ENCODE results near the gene GYS1.

DNA sequence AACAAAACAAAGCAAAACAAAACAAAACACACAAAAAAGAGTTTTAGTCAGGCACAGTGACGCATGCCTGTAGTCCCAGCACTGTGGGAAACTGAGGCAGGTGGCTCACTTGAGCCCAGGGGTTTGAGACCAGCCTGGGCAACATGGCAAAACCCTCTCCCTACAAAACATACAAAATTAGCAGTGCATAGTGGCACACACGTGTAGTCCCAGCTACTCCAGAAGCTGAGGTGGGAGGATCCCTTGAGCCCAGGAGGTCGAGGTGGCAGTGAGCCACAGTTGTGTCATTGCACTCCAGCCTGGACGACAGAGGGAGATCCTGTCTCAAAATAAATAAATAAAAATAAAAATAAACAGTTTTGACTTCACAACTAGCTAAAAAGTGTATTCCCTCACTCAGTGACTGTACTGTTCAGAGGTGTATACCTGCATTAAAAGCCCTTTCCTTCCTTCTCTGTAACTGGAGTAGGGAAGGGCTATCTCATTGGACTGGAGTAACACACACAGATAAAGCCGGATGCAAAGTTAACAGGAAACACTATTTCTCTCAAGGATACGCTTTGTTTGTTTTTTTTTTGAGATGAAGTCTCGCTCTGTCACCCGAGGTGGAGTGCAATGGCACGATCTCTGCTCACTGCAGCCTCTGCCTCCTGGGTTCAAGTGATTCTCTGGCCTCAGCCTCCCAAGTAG lies 42.1 kb downstream of the GYS1 start:
- TF ChIP-seq CTCF (tag by site-specific recombination; IDR thresholded peaks at IDR 0.05) (no peak), SALL2 (tag by site-specific recombination; IDR thresholded peaks at IDR 0.05; ENCODE audit: borderline replicate concordance) (no peak), ZSCAN16 (tag by site-specific recombination; IDR thresholded peaks at IDR 0.05) (no peak), ZNF184 (tag by site-specific recombination; IDR thresholded peaks at IDR 0.05) (no peak), ZNF274 (IDR thresholded peaks at IDR 0.05; ENCODE audit: low read length) (no peak), ZNF274 (tag by site-specific recombination; IDR thresholded peaks at IDR 0.05; ENCODE audit: borderline replicate concordance) (no peak), MYNN (tag by site-specific recombination; IDR thresholded peaks at IDR 0.05; ENCODE audit: borderline replicate concordance) (no peak), TCF7L2 (IDR thresholded peaks at IDR 0.05; ENCODE audit: borderline replicate concordance, low read depth, low read length) (no peak), ZSCAN4 (tag by site-specific recombination; IDR thresholded peaks at IDR 0.05) (no peak), ZNF76 (tag by site-specific recombination; IDR thresholded peaks at IDR 0.05; ENCODE audit: borderline replicate concordance, low read depth) (no peak), GLI4 (tag by site-specific recombination; IDR thresholded peaks at IDR 0.05) (no peak)
- TF ChIP-seq, protein P1, sequence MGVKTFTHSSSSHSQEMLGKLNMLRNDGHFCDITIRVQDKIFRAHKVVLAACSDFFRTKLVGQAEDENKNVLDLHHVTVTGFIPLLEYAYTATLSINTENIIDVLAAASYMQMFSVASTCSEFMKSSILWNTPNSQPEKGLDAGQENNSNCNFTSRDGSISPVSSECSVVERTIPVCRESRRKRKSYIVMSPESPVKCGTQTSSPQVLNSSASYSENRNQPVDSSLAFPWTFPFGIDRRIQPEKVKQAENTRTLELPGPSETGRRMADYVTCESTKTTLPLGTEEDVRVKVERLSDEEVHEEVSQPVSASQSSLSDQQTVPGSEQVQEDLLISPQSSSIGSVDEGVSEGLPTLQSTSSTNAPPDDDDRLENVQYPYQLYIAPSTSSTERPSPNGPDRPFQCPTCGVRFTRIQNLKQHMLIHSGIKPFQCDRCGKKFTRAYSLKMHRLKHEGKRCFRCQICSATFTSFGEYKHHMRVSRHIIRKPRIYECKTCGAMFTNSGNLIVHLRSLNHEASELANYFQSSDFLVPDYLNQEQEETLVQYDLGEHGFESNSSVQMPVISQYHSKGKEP (tag by site-specific recombination; IDR thresholded peaks at IDR 0.05), result no peak

Data from HEK293 (cell line).